ENCODE measurements around the gene PLEKHG2. TPM values are rescaled to one million over a fixed set of nuclear protein-coding genes. Genes with fewer than 3 reads are reported as not detected.

Gene PLEKHG2
- total RNA-seq, 1 experiment from 2014 or later = 27.9 TPM

GRCh38 chr19:39379865-39380396 lies 32.5 kb upstream of the PLEKHG2 start:
- no peak overlapping the region for H3K4me3 ChIP-seq
- H3K27me3 ChIP-seq = no peaks in the 10 kb centered on the region
- no peaks in the 10 kb centered on the region for H3K9me3 ChIP-seq (replicated peaks)
- peaks cover 75% of the 10 kb centered on the region for H3K36me3 ChIP-seq
- H3K4me1 ChIP-seq = no peaks in the 10 kb centered on the region
- H3K27ac ChIP-seq = no peak overlapping the region
- DNase-seq = no peak

DNA sequence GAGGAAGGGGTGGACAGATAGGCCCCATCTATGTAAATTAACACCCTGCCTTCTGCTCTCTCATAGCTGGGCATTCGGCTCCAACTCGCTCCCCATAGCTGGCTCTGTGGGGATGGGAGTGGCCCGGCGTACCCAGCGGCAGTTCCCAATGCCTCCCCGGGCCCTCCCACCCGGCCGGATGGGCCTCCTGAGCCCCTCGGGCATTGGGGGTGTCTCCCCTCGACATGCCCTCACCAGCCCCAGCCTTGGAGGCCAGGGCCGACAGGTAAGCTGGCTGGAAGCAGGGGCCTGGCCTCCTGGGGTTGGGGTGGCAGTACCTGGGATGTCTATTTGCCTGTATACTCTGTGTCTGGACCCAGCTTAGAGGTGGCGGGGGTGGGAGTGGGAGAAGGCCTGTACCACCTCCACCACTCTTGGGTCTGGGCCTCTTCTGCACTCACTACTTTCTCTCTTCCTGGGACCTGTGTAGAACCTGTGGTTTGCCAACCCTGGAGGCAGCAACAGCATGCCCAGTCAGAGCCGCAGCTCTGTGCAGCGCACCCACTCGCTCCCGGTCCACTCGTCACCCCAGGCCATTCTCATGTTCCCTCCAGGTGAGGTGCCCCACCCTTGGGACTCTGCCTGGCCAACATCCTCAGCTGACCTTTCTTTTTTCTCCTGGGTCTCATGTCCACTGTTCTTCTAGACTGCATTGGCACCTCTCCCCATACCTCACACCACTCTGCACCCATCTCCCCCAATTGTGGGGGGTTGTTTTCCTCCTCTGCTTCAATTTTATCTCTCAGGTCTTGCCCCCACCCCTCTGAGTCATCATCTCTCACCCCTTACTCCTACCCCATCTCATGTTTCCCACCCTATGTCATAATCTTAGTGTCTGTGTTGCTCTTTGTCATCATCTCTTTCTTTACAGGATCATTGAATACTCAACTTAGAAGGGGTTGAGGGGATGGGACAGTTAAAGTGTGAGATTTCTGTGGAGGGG lies 31.7 kb upstream of the PLEKHG2 start:
- no peak overlapping the region for H3K4me3 ChIP-seq
- H3K27ac ChIP-seq = no peak overlapping the region
- H3K27me3 ChIP-seq = no peaks in the 10 kb centered on the region
- H3K36me3 ChIP-seq = peaks cover 71% of the 10 kb centered on the region
- DNase-seq = no peak
- no peaks in the 10 kb centered on the region for H3K4me1 ChIP-seq
- H3K9me3 ChIP-seq (replicated peaks) = no peaks in the 10 kb centered on the region

DNA sequence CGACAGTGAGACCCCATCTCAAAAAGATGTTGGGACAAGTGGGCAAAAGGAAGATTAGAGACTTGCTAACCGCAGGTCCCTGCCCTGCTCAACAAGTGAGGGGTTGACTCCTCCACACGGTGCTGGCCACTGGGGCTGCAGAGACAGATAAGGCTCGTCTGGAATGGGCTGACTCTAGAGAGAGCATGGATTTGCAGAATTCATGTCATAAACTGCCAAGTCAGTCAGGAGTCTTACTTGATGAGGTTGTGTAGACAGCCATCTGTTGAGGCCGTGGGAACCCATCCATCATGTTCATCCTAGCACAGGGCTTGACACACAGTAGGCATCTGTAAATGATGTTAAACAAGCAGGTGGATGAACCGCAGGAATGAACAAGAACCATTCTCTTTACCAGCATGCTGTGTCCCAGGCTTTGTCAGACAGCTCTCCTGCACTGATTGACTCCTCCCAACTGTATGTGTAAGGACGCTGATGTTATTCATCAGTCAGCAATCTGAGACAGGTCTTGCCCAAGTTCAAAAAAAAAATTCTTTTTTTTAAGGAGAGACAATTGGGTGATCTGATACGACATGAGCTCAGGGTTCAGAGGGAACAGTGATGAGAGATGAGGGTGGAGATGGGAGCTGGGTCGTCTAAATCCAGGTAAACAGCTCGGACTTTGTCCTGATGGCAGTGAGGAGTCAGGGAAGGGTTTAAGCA lies 30.4 kb upstream of the PLEKHG2 start:
- Histone ChIP-seq H3K27ac (no peak overlapping the region), H3K4me1 (no peaks in the 10 kb centered on the region), H3K27me3 (no peaks in the 10 kb centered on the region), H3K36me3 (peaks cover 71% of the 10 kb centered on the region), H3K4me3 (no peak overlapping the region), H3K9me3 (replicated peaks) (no peaks in the 10 kb centered on the region)
- no peak for DNase-seq

- Histone ChIP-seq H3K27ac (no peak overlapping the region), H3K4me1 (no peaks in the 10 kb centered on the region), H3K27me3 (no peaks in the 10 kb centered on the region), H3K36me3 (peaks cover 71% of the 10 kb centered on the region), H3K9me3 (replicated peaks) (no peaks in the 10 kb centered on the region), H3K4me3 (no peak overlapping the region)
- DNase-seq = no peak
Observed at GRCh38 chr19:39382991-39383828, 29.3 kb upstream of the PLEKHG2 start.

DNA sequence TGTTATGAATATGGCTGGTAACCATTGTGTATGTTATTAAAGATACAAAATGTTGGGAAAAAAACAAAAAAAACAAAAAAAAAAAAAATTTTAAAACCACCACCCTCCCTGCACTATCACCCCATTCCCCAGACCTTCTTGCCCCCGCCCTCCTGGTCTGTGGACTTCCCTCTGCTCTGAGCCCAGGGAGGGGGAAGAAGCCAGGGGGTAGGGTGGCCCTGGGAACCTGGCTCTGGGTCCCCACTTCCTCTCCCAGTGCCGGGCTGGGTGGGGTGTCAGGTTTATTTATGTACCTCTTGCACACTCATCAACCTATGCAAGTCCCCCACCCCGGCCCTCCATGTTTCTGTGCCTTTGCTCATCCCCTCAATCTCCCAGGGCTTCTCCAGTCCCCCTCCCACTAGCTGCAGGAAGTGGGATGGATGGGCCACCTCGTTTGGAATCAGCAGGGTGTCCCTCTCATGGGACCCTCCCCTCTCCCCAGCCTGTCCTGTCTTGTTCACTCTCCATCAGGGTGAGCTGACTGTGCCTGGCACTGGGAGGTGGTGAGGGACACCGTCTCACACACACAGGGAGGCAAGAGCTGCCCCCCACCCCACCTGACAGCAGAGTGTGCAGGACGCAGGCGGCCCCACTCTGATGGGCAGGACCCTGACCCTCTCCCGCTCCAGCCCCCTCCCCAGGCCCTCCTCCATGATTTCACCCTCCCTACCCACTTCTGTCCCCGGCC lies 27.5 kb upstream of the PLEKHG2 start:
- Histone ChIP-seq H3K4me1 (no peaks in the 10 kb centered on the region), H3K4me3 (no peak overlapping the region), H3K27ac (no peak overlapping the region), H3K9me3 (replicated peaks) (no peaks in the 10 kb centered on the region), H3K27me3 (no peaks in the 10 kb centered on the region), H3K36me3 (peaks cover 63% of the 10 kb centered on the region)
- no peak for DNase-seq

GRCh38 chr19:39385629-39386411 lies 26.6 kb upstream of the PLEKHG2 start:
- Histone ChIP-seq H3K9me3 (replicated peaks) (no peaks in the 10 kb centered on the region), H3K27ac (no peak overlapping the region), H3K4me3 (no peak overlapping the region), H3K36me3 (peaks cover 57% of the 10 kb centered on the region), H3K27me3 (no peaks in the 10 kb centered on the region), H3K4me1 (no peaks in the 10 kb centered on the region)
- no peak for DNase-seq

DNA sequence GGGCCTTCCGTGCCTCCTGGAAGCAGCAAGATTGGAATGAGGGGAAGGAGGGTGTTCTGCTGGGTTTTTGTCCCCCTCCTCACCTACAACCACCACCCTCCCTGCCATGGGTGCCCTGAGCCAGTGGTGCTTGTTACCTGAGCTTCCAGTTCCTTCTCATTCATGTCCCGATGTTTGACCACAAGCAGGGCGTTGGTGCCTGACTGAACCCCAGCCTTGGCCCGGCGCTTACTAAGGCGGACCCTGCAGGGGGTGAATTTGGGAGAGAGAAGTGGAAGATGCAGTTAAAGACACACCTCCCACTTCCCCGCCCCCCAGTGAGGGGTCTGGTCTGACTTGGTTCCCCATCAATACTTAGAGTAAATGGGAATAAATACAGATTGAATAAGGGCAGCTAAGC lies 25.9 kb upstream of the PLEKHG2 start:
- Histone ChIP-seq H3K4me1 (no peaks in the 10 kb centered on the region), H3K36me3 (peaks cover 50% of the 10 kb centered on the region), H3K9me3 (replicated peaks) (no peaks in the 10 kb centered on the region), H3K27me3 (no peaks in the 10 kb centered on the region), H3K4me3 (no peak overlapping the region), H3K27ac (no peak overlapping the region)
- no peak for DNase-seq

DNA sequence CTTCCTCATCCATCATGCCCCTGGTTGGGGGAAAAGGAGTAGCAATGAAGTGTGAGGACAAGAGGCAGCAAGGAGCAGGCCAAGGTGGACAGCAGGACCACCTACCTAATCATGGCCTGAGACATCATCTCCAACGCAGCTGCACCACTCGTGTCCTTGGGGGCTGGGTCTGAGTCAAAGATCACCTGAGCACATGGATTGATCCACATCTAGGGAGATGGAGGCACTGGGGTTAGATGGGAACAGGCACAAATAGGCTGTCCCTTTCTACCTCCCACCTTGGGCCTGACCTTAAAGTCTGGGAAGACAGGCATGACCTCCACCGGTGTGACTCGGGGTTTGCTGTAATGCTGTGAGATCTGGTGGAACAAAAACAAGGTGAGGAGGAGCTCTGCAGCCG lies 23.8 kb upstream of the PLEKHG2 start:
- Histone ChIP-seq H3K4me3 (no peak overlapping the region), H3K9me3 (replicated peaks) (no peaks in the 10 kb centered on the region), H3K27me3 (no peaks in the 10 kb centered on the region), H3K4me1 (peaks cover 3% of the 10 kb centered on the region; the same call in 1 of the 2 replicates), H3K36me3 (peaks cover 41% of the 10 kb centered on the region), H3K27ac (no peak overlapping the region)
- DNase-seq = no peak

- Histone ChIP-seq H3K4me3 (peak overlapping the region; percentile 92), H3K4me1 (peaks cover 3% of the 10 kb centered on the region; the same call in 1 of the 2 replicates), H3K27me3 (no peaks in the 10 kb centered on the region), H3K27ac (no peak overlapping the region), H3K9me3 (replicated peaks) (no peaks in the 10 kb centered on the region), H3K36me3 (peaks cover 36% of the 10 kb centered on the region)
- DNase-seq = no peak
Observed at GRCh38 chr19:39389631-39390414, 22.6 kb upstream of the PLEKHG2 start.

DNA sequence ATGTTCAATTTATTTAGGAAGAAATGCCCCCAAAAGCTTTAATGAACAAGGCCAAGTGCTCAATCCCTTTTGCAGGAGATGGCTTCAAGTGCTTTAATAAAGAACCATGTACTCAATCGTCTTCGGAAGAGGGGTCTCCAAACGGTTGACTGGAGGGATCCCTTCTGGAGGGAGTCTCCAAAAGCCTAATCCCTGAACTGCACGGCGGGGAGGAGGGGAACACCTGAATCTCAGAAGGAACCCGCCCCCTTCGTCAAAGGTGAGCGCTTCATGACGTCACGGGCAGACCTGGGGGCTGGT lies 22.1 kb upstream of the PLEKHG2 start:
- Histone ChIP-seq H3K4me3 (peak overlapping the region; percentile 92), H3K4me1 (peaks cover 3% of the 10 kb centered on the region; the same call in 1 of the 2 replicates), H3K27ac (peak overlapping the region; percentile 97), H3K36me3 (peaks cover 36% of the 10 kb centered on the region), H3K27me3 (no peaks in the 10 kb centered on the region), H3K9me3 (replicated peaks) (no peaks in the 10 kb centered on the region)
- DNase-seq = no peak

DNA sequence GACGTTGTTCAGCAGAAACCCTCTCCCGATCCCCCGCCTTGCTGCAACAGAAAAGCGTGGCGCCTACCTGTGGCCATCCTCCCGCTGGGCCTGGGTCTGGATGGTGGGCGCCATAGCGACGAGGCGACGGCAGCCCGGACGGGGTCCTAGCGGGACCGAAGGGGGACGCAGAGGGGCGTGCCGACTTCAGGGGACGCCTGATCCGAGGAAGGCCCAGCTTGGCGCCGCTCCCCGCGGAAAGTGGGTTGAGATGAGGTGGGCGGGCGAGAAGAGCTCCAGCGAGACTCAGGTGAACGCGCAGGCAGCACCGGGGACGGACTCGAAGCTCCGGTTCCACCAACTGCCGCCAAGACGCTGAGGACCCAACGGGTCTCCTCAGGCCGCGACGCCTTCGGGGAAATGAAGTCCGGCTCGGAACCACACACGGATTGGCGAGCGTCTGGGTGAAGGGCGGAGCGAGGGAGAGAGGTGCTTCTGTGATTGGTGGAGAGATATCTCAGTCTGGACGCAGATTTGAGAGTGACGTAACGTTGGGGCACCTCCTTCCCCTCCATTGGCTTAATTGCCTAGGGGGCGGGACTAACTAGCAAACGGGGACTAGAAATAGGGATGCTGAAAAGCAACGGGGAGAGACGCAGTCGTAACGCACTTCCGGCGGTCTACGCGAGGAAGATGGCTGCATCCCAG lies 21.6 kb upstream of the PLEKHG2 start, which contains the start of the genes MED29 and PAF1:
TSS of gene MED29 (plus strand) at position 628 of the 687 bp plus-strand sequence. CDS start at position 673, 45 bp downstream.
TSS of gene PAF1 (minus strand) at position 356 of the 687 bp plus-strand sequence. CDS start at position 114, 242 bp downstream.
- Histone ChIP-seq H3K9me3 (replicated peaks) (no peaks in the 10 kb centered on the region), H3K36me3 (peaks cover 32% of the 10 kb centered on the region), H3K27me3 (no peaks in the 10 kb centered on the region), H3K27ac (peak within 1 kb of the TSS; percentile 97), H3K4me3 (peak within 1 kb of the TSS; percentile 92), H3K4me1 (peaks cover 3% of the 10 kb centered on the region; the same call in 1 of the 2 replicates)
- peak; percentile 100 for DNase-seq

Data from SJCRH30 (cell line).